IPS-20b (cell line): Measurements from ENCODE around the gene CEACAM21.

Experiments
- H3K27ac ChIP-seq: one replicate; pipeline ENCODE4 v1.5.1; 2013; ENCODE audit warnings: low read length
- H3K27me3 ChIP-seq: 2 replicates; pipeline ENCODE4 v1.6.1; 2013; ENCODE audit warnings: mild to moderate bottlenecking, low read length, inconsistent platforms; ENCODE audit not compliant: insufficient read depth
- H3K36me3 ChIP-seq: 2 replicates; pipeline ENCODE4 v1.6.1; 2013; ENCODE audit warnings: low read depth, mild to moderate bottlenecking, inconsistent platforms, low read length, moderate library complexity; ENCODE audit not compliant: insufficient read depth
- H3K4me1 ChIP-seq: 2 replicates; pipeline ENCODE4 v1.6.1; 2013; ENCODE audit warnings: mild to moderate bottlenecking, control low read depth, inconsistent platforms, low read length, moderate library complexity; ENCODE audit not compliant: insufficient read depth
- H3K4me3 ChIP-seq: 2 replicates; pipeline ENCODE4 v1.5.1; 2013; ENCODE audit warnings: mild to moderate bottlenecking, low read length, inconsistent platforms
- H3K9ac ChIP-seq: 2 replicates; pipeline ENCODE4 v1.6.1; 2013; ENCODE audit warnings: low read depth, mild to moderate bottlenecking, inconsistent platforms, low read length, moderate library complexity
- H3K9me3 ChIP-seq: 2 replicates; pipeline ENCODE4 v1.6.1; 2013; ENCODE audit warnings: mild to moderate bottlenecking, low read depth, low read length, inconsistent platforms; ENCODE audit not compliant: insufficient read depth

Gene CEACAM21

GRCh38 chr19:41587838-41588210 lies 11.9 kb downstream of the CEACAM21 start:
- Histone ChIP-seq H3K4me3 (no peak overlapping the region), H3K4me1 (no peaks in the 10 kb centered on the region), H3K27ac (no peak overlapping the region), H3K9ac (no peak overlapping the region), H3K36me3 (no peaks in the 10 kb centered on the region), H3K27me3 (peaks cover 11% of the 10 kb centered on the region; the same call in 1 of the 2 replicates), H3K9me3 (peaks cover 21% of the 10 kb centered on the region; the same call in 1 of the 2 replicates)

GRCh38 chr19:41588497-41589209 lies 12.7 kb downstream of the CEACAM21 start:
- Histone ChIP-seq H3K9me3 (peaks cover 14% of the 10 kb centered on the region; the same call in 1 of the 2 replicates), H3K27ac (no peak overlapping the region), H3K4me1 (no peaks in the 10 kb centered on the region), H3K9ac (no peak overlapping the region), H3K36me3 (no peaks in the 10 kb centered on the region), H3K4me3 (no peak overlapping the region), H3K27me3 (peaks cover 11% of the 10 kb centered on the region; the same call in 1 of the 2 replicates)

GRCh38 chr19:41589371-41589770 lies 13.4 kb downstream of the CEACAM21 start:
- no peaks in the 10 kb centered on the region for H3K4me1 ChIP-seq
- H3K27me3 ChIP-seq: peaks cover 12% of the 10 kb centered on the region; the same call in 1 of the 2 replicates
- H3K36me3 ChIP-seq: no peaks in the 10 kb centered on the region
- no peak overlapping the region for H3K4me3 ChIP-seq
- H3K27ac ChIP-seq: no peak overlapping the region
- peaks cover 7% of the 10 kb centered on the region; the same call in 1 of the 2 replicates for H3K9me3 ChIP-seq
- no peak overlapping the region for H3K9ac ChIP-seq

DNA sequence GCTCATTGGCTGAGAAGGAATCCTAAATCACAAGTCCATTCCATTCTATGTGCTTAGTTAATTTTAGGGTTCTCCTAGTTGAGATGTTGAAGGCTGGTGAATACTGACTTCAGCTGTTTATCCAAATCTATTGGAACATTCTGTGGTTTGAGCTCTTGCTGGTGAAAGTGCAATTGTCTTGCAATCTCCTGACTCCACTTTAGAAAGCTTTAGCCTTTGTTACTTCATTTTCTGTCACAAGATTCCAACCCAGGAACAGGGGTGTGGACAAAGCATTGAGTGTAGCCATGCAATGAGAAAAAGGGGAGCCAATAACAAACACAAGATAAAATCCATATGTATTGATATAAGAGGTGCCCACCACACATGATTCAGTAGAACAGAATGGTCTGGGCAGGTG lies 15.0 kb downstream of the CEACAM21 start:
- H3K27ac ChIP-seq: no peak overlapping the region
- no peaks in the 10 kb centered on the region for H3K4me1 ChIP-seq
- H3K36me3 ChIP-seq: no peaks in the 10 kb centered on the region
- no peaks in the 10 kb centered on the region for H3K9me3 ChIP-seq
- no peak overlapping the region for H3K9ac ChIP-seq
- H3K27me3 ChIP-seq: peaks cover 26% of the 10 kb centered on the region
- no peak overlapping the region for H3K4me3 ChIP-seq

DNA sequence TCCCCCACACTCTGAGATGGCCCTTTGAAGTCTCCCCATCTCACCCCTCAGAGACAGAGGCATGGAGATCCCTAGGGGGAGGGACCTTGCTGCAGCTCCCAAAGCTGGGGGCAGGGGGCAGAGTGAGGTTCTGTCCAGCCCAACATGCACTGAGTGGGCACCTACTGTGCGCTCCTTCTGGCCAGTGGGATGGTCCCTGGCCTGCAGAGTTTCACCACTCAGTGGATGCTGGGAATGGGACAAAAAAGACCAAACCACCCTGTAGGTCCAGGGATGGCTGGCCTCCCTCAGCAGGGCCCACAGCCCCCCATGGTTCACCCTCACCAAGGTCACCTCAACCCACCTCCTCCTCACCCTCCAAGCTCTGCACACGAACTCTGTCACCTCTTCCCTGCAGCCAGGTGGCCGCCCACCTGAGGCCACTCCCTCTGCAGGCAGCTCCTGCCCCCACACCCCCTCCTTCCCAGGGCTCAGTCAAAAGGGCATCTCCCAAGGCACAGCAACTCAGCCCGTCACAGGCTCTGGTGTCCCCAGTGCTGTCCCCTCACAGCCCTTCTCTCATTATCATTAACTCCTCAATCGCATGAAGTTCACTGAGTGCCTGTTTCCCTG lies 16.1 kb downstream of the CEACAM21 start:
- Histone ChIP-seq H3K27me3 (peaks cover 37% of the 10 kb centered on the region), H3K36me3 (no peaks in the 10 kb centered on the region), H3K9me3 (no peaks in the 10 kb centered on the region)

DNA sequence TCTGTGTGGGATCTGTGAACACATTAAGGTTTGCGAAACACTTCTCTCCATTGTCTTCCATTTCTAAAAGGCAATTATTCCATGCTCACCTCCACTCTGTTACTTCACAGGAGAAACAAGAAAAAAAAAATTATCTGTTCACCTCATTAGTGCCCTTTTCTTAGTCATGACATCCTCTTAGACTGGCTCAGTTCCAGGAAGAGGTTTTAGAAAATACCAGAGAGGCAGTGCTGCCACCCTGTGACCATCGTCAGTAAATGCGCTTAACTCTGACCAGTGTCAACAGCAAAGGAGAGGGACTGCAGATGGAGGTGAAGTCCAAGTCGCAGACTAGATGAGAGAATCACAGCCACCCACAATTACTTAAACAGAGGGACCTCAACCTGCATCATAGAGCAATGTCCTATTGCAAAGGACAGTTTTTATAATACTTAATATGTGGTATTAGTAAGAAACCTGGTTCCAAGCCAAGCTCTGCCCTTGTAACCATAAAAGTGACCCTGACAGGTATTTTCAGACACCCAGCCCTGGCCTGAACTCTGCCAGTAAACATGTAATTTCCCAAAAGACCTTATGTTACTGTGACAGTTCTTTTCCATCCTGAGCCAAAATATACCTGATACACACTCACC lies 19.4 kb downstream of the CEACAM21 start:
- no peaks in the 10 kb centered on the region for H3K9me3 ChIP-seq
- no peak overlapping the region for H3K4me3 ChIP-seq
- no peaks in the 10 kb centered on the region for H3K4me1 ChIP-seq
- no peak overlapping the region for H3K9ac ChIP-seq
- peaks cover 50% of the 10 kb centered on the region for H3K27me3 ChIP-seq
- no peak overlapping the region for H3K27ac ChIP-seq
- no peaks in the 10 kb centered on the region for H3K36me3 ChIP-seq

More for the DNA sequence above, 16.1 kb downstream of the CEACAM21 start:
- H3K4me1 ChIP-seq: no peaks in the 10 kb centered on the region
- no peak overlapping the region for H3K4me3 ChIP-seq
- no peak overlapping the region for H3K9ac ChIP-seq
- H3K27ac ChIP-seq: no peak overlapping the region

- no peak overlapping the region for H3K9ac ChIP-seq
- peaks cover 53% of the 10 kb centered on the region for H3K27me3 ChIP-seq
- no peaks in the 10 kb centered on the region for H3K36me3 ChIP-seq
- no peak overlapping the region for H3K4me3 ChIP-seq
- no peak overlapping the region for H3K27ac ChIP-seq
- H3K4me1 ChIP-seq: no peaks in the 10 kb centered on the region
- H3K9me3 ChIP-seq: no peaks in the 10 kb centered on the region
These were observed 19.9 kb downstream of the CEACAM21 start for GRCh38 chr19:41595890-41596280.

DNA sequence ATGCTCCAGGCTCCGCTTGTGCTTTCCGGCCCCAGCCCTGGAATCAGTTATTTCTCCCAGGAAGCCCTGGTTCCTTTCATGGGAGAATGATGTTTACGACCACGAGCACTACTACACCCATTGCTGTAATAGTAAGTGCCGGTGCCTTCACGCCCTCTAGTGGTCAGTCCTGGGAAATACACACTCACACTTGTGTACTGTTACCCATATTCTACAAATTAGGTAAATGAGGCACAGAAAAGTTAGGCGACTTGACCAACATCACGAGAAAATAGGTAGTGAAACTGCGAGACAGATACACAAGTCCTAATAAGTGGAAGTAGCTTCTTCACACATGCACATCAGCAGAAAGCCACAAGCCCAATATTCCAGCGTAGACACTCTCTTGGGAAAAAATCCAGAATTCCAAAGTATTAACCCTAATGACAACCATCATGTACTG lies 21.7 kb downstream of the CEACAM21 start:
- Histone ChIP-seq H3K9me3 (no peaks in the 10 kb centered on the region), H3K4me3 (no peak overlapping the region), H3K36me3 (no peaks in the 10 kb centered on the region), H3K4me1 (no peaks in the 10 kb centered on the region), H3K27ac (no peak overlapping the region), H3K27me3 (peaks cover 66% of the 10 kb centered on the region), H3K9ac (no peak overlapping the region)

DNA sequence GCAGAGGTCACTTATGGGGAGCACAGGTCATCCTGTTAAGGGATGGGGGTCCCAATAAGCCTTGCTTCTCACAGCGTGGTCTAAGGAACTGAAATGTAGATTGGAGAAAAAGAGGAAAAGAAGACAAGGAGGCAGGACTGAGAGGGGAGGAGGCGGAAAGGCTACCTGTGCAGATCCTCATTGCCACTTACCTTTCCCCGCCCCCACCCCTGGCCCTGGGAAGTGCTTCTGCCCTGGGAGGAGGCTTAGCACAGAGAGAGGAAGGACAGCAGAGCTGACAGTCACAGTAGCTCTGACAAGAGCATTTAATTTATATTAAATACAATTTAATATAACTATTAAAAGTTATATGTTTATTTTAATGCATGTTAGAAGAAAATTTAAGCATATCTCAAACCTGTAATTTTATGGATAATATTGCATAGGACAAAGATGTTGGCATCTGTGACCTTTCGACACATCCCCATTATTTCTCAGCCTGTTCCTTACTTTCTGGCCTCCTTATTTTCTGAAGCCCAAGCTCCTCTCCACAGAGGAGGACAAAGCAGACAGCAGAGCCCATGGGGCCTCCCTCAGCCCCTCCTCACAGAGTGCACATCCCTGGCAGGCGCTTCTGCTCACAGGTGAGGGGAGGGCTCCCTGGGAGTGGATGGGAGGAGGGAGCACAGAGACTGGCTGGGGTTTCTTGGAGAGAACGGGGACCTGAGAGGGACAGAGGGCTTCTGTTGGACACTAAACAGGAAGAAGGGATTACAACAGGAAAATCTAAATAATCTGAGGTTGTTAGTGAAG lies 23.4 kb downstream of the CEACAM21 start:
- H3K4me1 ChIP-seq: no peaks in the 10 kb centered on the region
- peaks cover 83% of the 10 kb centered on the region for H3K27me3 ChIP-seq
- no peaks in the 10 kb centered on the region for H3K9me3 ChIP-seq
- no peaks in the 10 kb centered on the region for H3K36me3 ChIP-seq
- no peak overlapping the region for H3K9ac ChIP-seq
- no peak overlapping the region for H3K4me3 ChIP-seq
- no peak overlapping the region for H3K27ac ChIP-seq

GRCh38 chr19:41601771-41602170 lies 25.8 kb downstream of the CEACAM21 start:
- Histone ChIP-seq H3K9me3 (no peaks in the 10 kb centered on the region), H3K36me3 (no peaks in the 10 kb centered on the region), H3K27me3 (peaks cover 84% of the 10 kb centered on the region), H3K4me3 (no peak overlapping the region), H3K4me1 (no peaks in the 10 kb centered on the region), H3K9ac (no peak overlapping the region), H3K27ac (no peak overlapping the region)

- H3K9ac ChIP-seq: no peak overlapping the region
- H3K4me1 ChIP-seq: no peaks in the 10 kb centered on the region
- peaks cover 83% of the 10 kb centered on the region for H3K27me3 ChIP-seq
- H3K36me3 ChIP-seq: no peaks in the 10 kb centered on the region
- H3K9me3 ChIP-seq: no peaks in the 10 kb centered on the region
- no peak overlapping the region for H3K27ac ChIP-seq
- no peak overlapping the region for H3K4me3 ChIP-seq
These were observed 28.9 kb downstream of the CEACAM21 start for GRCh38 chr19:41604831-41605230.
